EH (cell line): Measurements from ENCODE around the gene CTU2.

Experiments
- DNase-seq: peaks from one replicate; pipeline ENCODE4 v3.0.0-alpha.2; 2015; ENCODE audit warnings: low read depth

The CTU2 gene

GRCh38 chr16:88714420-88715302 is 8.4 kb downstream of the CTU2 start:
- no peak for DNase-seq

GRCh38 chr16:88715312-88716190 is 9.2 kb downstream of the CTU2 start:
- DNase-seq: no peak

- DNase-seq: no peak
Measured at GRCh38 chr16:88716201-88716600, 9.9 kb downstream of the CTU2 start.

GRCh38 chr16:88716601-88717001 is 10.3 kb downstream of the CTU2 start:
- DNase-seq: no peak

GRCh38 chr16:88718178-88718577 is 11.9 kb downstream of the CTU2 start:
- no peak for DNase-seq

- DNase-seq: no peak
Measured at GRCh38 chr16:88719267-88719932, 13.1 kb downstream of the CTU2 start.

GRCh38 chr16:88719933-88720296 is 13.6 kb downstream of the CTU2 start:
- no peak for DNase-seq

- no peak for DNase-seq
Measured at GRCh38 chr16:88720396-88720970, 14.2 kb downstream of the CTU2 start.

- DNase-seq: no peak
Measured at GRCh38 chr16:88721236-88721635, 14.9 kb downstream of the CTU2 start.

GRCh38 chr16:88721815-88722755 is 15.8 kb downstream of the CTU2 start:
- DNase-seq: no peak

GRCh38 chr16:88722784-88723506 is 16.6 kb downstream of the CTU2 start:
- DNase-seq: no peak

GRCh38 chr16:88723507-88723887 is 17.2 kb downstream of the CTU2 start:
- no peak for DNase-seq

GRCh38 chr16:88723911-88724310 is 17.6 kb downstream of the CTU2 start:
- no peak for DNase-seq

GRCh38 chr16:88724855-88725555 is 18.7 kb downstream of the CTU2 start:
- no peak for DNase-seq

- DNase-seq: no peak
Measured at GRCh38 chr16:88725609-88726407, 19.5 kb downstream of the CTU2 start.

GRCh38 chr16:88726408-88726749 is 20.1 kb downstream of the CTU2 start:
- DNase-seq: no peak

GRCh38 chr16:88726981-88727380 is 20.7 kb downstream of the CTU2 start:
- no peak for DNase-seq

- no peak for DNase-seq
Measured at GRCh38 chr16:88727871-88728270, 21.6 kb downstream of the CTU2 start.
